H1 (cell line): ENCODE data around the gene CDRT15. TPM values are rescaled to one million over a fixed set of nuclear protein-coding genes. Genes with fewer than 3 reads are reported as not detected.
"Not testable (repeated sequence)": the region's sequence is repeated elsewhere in the genome, so short reads cannot be mapped to it uniquely, and the experiment has no call there.

Experiments used
- CTCF ChIA-PET: fragments of 300-600 bp; sonication (Branson Sonifier 250); formaldehyde crosslinking; loops from one replicate; lab custom pipeline; 2021; ENCODE audit not compliant: partially characterized antibody; lab: Charles Lee
- POLR2A ChIA-PET: fragments of 300-600 bp; sonication (Branson Sonifier 250); formaldehyde crosslinking; loops from one replicate; lab custom pipeline; 2021; ENCODE audit warnings: inconsistent platforms; ENCODE audit not compliant: partially characterized antibody; lab: Charles Lee
- DNase-seq, 2 experiments: peaks; one replicate each; pipeline versions ENCODE4 v3.0.0 to v3.0.0-alpha.2; 2010 to 2022; ENCODE audit warnings: low spot score in 2 of 2, low read depth in 1 of 2, mixed read lengths in 1 of 2
- FAIRE-seq: peaks from 2 replicates; lab custom pipeline; 2011; peaks lifted over from hg19 to GRCh38; lab: Jason Lieb, UNC
- H2AFZ ChIP-seq: 2 replicates; pipeline ENCODE4 v1.8.1; 2012; ENCODE audit warnings: low read length, inconsistent platforms
- H2AK5ac ChIP-seq: 2 replicates; pipeline ENCODE4 v1.6.1; 2013; ENCODE audit warnings: low read depth, low read length
- H2BK120ac ChIP-seq: replicated peaks from 2 replicates; pipeline ENCODE3; 2013; ENCODE audit warnings: low read depth, low read length, inconsistent platforms
- H2BK12ac ChIP-seq: 2 replicates; pipeline ENCODE4 v1.6.1; 2013; ENCODE audit warnings: low read depth, low read length
- H2BK15ac ChIP-seq: 2 replicates; pipeline ENCODE4 v1.6.1; 2013; ENCODE audit warnings: low read length
- H2BK20ac ChIP-seq: 2 replicates; pipeline ENCODE4 v1.6.1; 2013; ENCODE audit warnings: low read length
- H2BK5ac ChIP-seq: 2 replicates; pipeline ENCODE4 v1.6.1; 2013; ENCODE audit warnings: low read depth, low read length
- H3K14ac ChIP-seq: 2 replicates; pipeline ENCODE4 v1.6.1; 2013; ENCODE audit warnings: inconsistent platforms; ENCODE audit not compliant: insufficient read length
- H3K18ac ChIP-seq: 2 replicates; pipeline ENCODE4 v1.6.1; 2013; ENCODE audit warnings: low read length; ENCODE audit errors: extremely low read depth
- H3K23ac ChIP-seq: 2 replicates; pipeline ENCODE4 v1.6.1; 2013; ENCODE audit warnings: inconsistent platforms; ENCODE audit not compliant: insufficient read length
- H3K23me2 ChIP-seq: 2 replicates; pipeline ENCODE4 v1.6.1; 2013; ENCODE audit warnings: low read depth, low read length
- H3K27ac ChIP-seq: 2 replicates; pipeline ENCODE4 v1.6.1; 2011; ENCODE audit warnings: low read depth, low read length, inconsistent platforms
- H3K27me3 ChIP-seq, 4 experiments: replicated peaks in 1 of 4; 1 replicate in 1 of 4; 2 replicates in 3 of 4; pipeline versions ENCODE4 v1.6.1 to v1.8.1; 2011 to 2013; ENCODE audit warnings: low read length in 3 of 4, mild to moderate bottlenecking in 3 of 4, inconsistent platforms in 2 of 4, mixed read lengths in 2 of 4, moderate library complexity in 1 of 4; ENCODE audit not compliant: control insufficient read depth in 3 of 4, insufficient read depth in 3 of 4; ENCODE audit errors: extremely low read depth in 1 of 4
- H3K36me3 ChIP-seq, 4 experiments: 2 replicates each; pipeline versions ENCODE4 v1.6.1 to v1.8.1; 2011 to 2013; ENCODE audit warnings: mild to moderate bottlenecking in 4 of 4, low read length in 3 of 4, moderate library complexity in 2 of 4, control low read depth in 1 of 4, inconsistent platforms in 1 of 4; ENCODE audit not compliant: insufficient read depth in 4 of 4, control insufficient read depth in 2 of 4
- H3K4ac ChIP-seq: replicated peaks from 2 replicates; pipeline ENCODE3; 2013; ENCODE audit warnings: low read length, low read depth, mixed read lengths, inconsistent platforms; ENCODE audit not compliant: insufficient read length
- H3K4me1 ChIP-seq, 4 experiments: replicated peaks in 1 of 4; 1 replicate in 1 of 4; 2 replicates in 3 of 4; pipeline versions ENCODE4 v1.6.1 to v1.8.1; 2011 to 2013; ENCODE audit warnings: low read length in 3 of 4, inconsistent platforms in 2 of 4, mixed read lengths in 1 of 4; ENCODE audit not compliant: insufficient read depth in 4 of 4, control insufficient read depth in 3 of 4
- H3K4me2 ChIP-seq, 2 experiments: 2 replicates each; pipeline versions ENCODE4 v1.6.1 to v1.8.1; 2011 to 2013; ENCODE audit warnings: low read depth in 2 of 2, low read length in 2 of 2, control low read depth in 1 of 2, inconsistent platforms in 1 of 2, mild to moderate bottlenecking in 1 of 2; ENCODE audit not compliant: insufficient read depth in 1 of 2
- H3K4me3 ChIP-seq, 4 experiments: fragments of 200-600, 300-600 bp in 1 of 4; sonication (generic), shearing (Covaris generic), sonication (Bioruptor Twin) in 1 of 4; 2 replicates each; pipeline versions ENCODE4 v1.5.1 to v1.8.1; 2011 to 2016; ENCODE audit warnings: low read length in 4 of 4, low read depth in 3 of 4, control low read depth in 2 of 4, inconsistent platforms in 2 of 4, mild to moderate bottlenecking in 2 of 4, mixed read lengths in 1 of 4, moderate library complexity in 1 of 4; ENCODE audit not compliant: insufficient read depth in 2 of 4; ENCODE audit errors: extremely low read depth in 1 of 4
- H3K56ac ChIP-seq: replicated peaks from 2 replicates; pipeline ENCODE3; 2013; ENCODE audit warnings: low read depth, mild to moderate bottlenecking, mixed read lengths, low read length, inconsistent platforms; ENCODE audit not compliant: insufficient read length
- H3K79me1 ChIP-seq: 2 replicates; pipeline ENCODE4 v1.6.1; 2013; ENCODE audit warnings: low read depth, low read length, control low read depth
- H3K79me2 ChIP-seq, 2 experiments: 2 replicates each; pipeline versions ENCODE4 v1.6.1 to v1.8.1; 2012 to 2013; ENCODE audit warnings: low read length in 2 of 2, mild to moderate bottlenecking in 2 of 2, inconsistent platforms in 1 of 2; ENCODE audit not compliant: insufficient read depth in 2 of 2, control insufficient read depth in 1 of 2
- H3K9ac ChIP-seq, 4 experiments: replicated peaks in 1 of 4; 1 replicate in 1 of 4; 2 replicates in 3 of 4; pipeline versions ENCODE4 v1.6.1 to v1.8.1; 2011 to 2013; ENCODE audit warnings: low read depth in 3 of 4, low read length in 3 of 4, control low read depth in 2 of 4, mild to moderate bottlenecking in 2 of 4, moderate library complexity in 2 of 4, inconsistent platforms in 1 of 4; ENCODE audit errors: extremely low read depth in 1 of 4
- H3K9me3 ChIP-seq, 2 experiments: 2 replicates each; pipeline versions ENCODE4 v1.6.1 to v1.8.1; 2012 to 2013; ENCODE audit warnings: mild to moderate bottlenecking in 2 of 2, moderate library complexity in 2 of 2, control low read depth in 1 of 2, inconsistent platforms in 1 of 2, low read depth in 1 of 2, low read length in 1 of 2, mixed read lengths in 1 of 2; ENCODE audit not compliant: insufficient read depth in 2 of 2
- H4K20me1 ChIP-seq, 2 experiments: replicated peaks in 1 of 2; 2 replicates each; pipeline versions ENCODE3 to v1.8.1; 2011 to 2013; ENCODE audit warnings: inconsistent platforms in 2 of 2, low read length in 2 of 2, mild to moderate bottlenecking in 1 of 2; ENCODE audit not compliant: insufficient read depth in 2 of 2, control insufficient read depth in 1 of 2
- H4K5ac ChIP-seq: 2 replicates; pipeline ENCODE4 v1.6.1; 2013; ENCODE audit warnings: low read length, low read depth, mixed read lengths, inconsistent platforms; ENCODE audit not compliant: insufficient read length
- H4K8ac ChIP-seq: 2 replicates; pipeline ENCODE4 v1.8.0; 2013; ENCODE audit warnings: mild to moderate bottlenecking, moderate library complexity, low read length, inconsistent platforms; ENCODE audit not compliant: insufficient read depth; ENCODE audit errors: extremely low read depth
- H4K91ac ChIP-seq: replicated peaks from 2 replicates; pipeline ENCODE3; 2013; ENCODE audit warnings: low read length, mixed read lengths, inconsistent platforms; ENCODE audit not compliant: insufficient read length
- WGBS, 2 experiments: shearing (Covaris generic) in 1 of 2; methylation state at CpG; one replicate each; pipeline versions ENCODE4 v1.1.6 to v1.1.7; 2013 to 2015; ENCODE audit warnings: low lambda C conversion rate in 2 of 2, mixed read lengths in 2 of 2, inconsistent platforms in 1 of 2, low coverage in 1 of 2, missing lambda C conversion rate in 1 of 2; ENCODE audit not compliant: insufficient replicate concordance in 2 of 2, insufficient coverage in 1 of 2, insufficient read length in 1 of 2; ENCODE audit errors: extremely low coverage in 1 of 2, missing lambda C conversion rate in 1 of 2; 5-methylcytosine and 5-hydroxymethylcytosine counted together
- long read RNA-seq, 2 experiments: library from RNA in 1 of 2; library from capped mRNA in 1 of 2; stranded (forward); transcript quantifications; one replicate each; pipeline ENCODE4 v2.0.0, GENCODE V29; 2021; ENCODE audit warnings: inconsistent platforms in 1 of 2
- polyA minus RNA-seq, 3 experiments: library from RNA; depleted of rRNA, polyadenylated mRNA; stranded (reverse); fragments of >200 nt; gene quantifications; 1 replicate in 2 of 3; 2 replicates in 1 of 3; pipeline ENCODE4 v1.2.3, GENCODE V29; 2011
- polyA plus RNA-seq, 7 experiments: library from polyadenylated mRNA; depleted of rRNA in 3 of 7; stranded (reverse) in 5 of 7; unstranded in 2 of 7; fragments of >200 nt in 5 of 7; fragments of 200-250 nt in 2 of 7; gene quantifications; 1 replicate in 5 of 7; 2 replicates in 1 of 7; 4 replicates in 1 of 7; pipeline versions ENCODE4 v1.2.1 to v1.2.3, GENCODE V29; 2011 to 2013; ENCODE audit warnings: missing spikeins in 2 of 7, mixed read lengths in 2 of 7
- total RNA-seq: library from RNA; stranded (reverse); fragmentation: NEBNext Ultra II Directional; extraction: Animal tissue kit (Norgen Biotek cat#: 25700); gene quantifications from 2 replicates; pipeline ENCODE4 v1.2.1, GENCODE V29; 2021

CDRT15 gene
- total RNA-seq (not detected in 2 replicates), polyA plus RNA-seq (2011; rRNA removed) (not detected in 2 replicates), polyA minus RNA-seq (2011; rRNA and poly(A)+ RNA removed) (not detected in 2 replicates)
- polyA plus RNA-seq (2011; cell fraction: cytosol; rRNA removed): not detected
- polyA plus RNA-seq (2011; cell fraction: nucleus; rRNA removed): not detected
- polyA plus RNA-seq (2012, experiment 1 of 2): 0.53 to 0.62 TPM (median 0.58 TPM) in 3 of 4 replicates, not detected in the other
- polyA plus RNA-seq (2012, experiment 2 of 2): not detected
- polyA plus RNA-seq (2013, experiment 1 of 2): not detected
- polyA plus RNA-seq (2013, experiment 2 of 2): not detected
- not detected for polyA minus RNA-seq (2011; cell fraction: cytosol; rRNA and poly(A)+ RNA removed)
- not detected for polyA minus RNA-seq (2011; cell fraction: nucleus; rRNA and poly(A)+ RNA removed)
- long read RNA-seq, experiment 1: 0 reads
- long read RNA-seq, experiment 2: 0 reads

DNA sequence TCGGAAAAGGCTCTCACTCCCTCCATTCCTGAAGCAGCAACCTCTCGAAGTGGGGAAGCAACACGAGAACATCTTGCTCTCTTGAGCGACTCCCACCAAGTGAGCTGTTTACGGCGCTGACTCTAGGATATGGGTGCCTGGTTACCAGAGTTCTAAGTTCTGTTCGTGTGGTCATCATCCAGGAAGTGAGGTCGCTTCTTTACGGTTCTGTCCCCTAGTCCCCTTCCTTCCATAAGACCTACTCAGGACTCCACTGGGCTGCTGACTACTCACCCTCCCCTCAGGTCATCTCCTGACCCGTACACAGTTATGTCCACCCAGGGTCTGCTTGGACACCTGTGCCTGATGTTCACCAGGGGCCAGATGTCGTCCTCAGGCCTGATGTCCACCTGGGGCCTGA lies at the start of gene CDRT15:
CDRT15 (minus strand) TSS at position 101 of the 400 bp plus-strand sequence; CDS start at position 72, 29 bp downstream.
- CTCF ChIA-PET, H3K36me3 ChIP-seq, H3K14ac ChIP-seq, H2BK15ac ChIP-seq, H2BK20ac ChIP-seq, H3K18ac ChIP-seq, H2BK12ac ChIP-seq, H3K4me2 ChIP-seq, H3K4me3 ChIP-seq, H3K79me1 ChIP-seq, DNase-seq, H3K4me1 ChIP-seq, H2BK5ac ChIP-seq, H3K23me2 ChIP-seq, H2AFZ ChIP-seq, H3K9ac ChIP-seq, FAIRE-seq, H3K27ac ChIP-seq, H3K27me3 ChIP-seq, H2AK5ac ChIP-seq, H4K5ac ChIP-seq, H3K9me3 ChIP-seq, H4K8ac ChIP-seq, POLR2A ChIA-PET, H4K20me1 ChIP-seq, H3K79me2 ChIP-seq, H3K4ac ChIP-seq, H4K91ac ChIP-seq, H3K23ac ChIP-seq, H2BK120ac ChIP-seq, H3K56ac ChIP-seq: not testable (repeated sequence)
- 94% methylated on average over 10 of the region's 11 CpGs; no CpG with 5 or more reads in 1 of the 2 experiments for WGBS, 2 experiments
